H9 (cell line): Measurements from ENCODE around the gene C20orf204. TPM values are rescaled to one million over a fixed set of nuclear protein-coding genes. Genes with fewer than 3 reads are reported as not detected.

Experiments used
- DNase-seq: peaks from one replicate; pipeline ENCODE4 v3.0.0-alpha.2; 2017
- H2AFZ ChIP-seq: one replicate; pipeline ENCODE4 v1.6.1; 2013; ENCODE audit warnings: mild to moderate bottlenecking, low read length, control low read depth, moderate library complexity
- H2AK5ac ChIP-seq: 2 replicates; pipeline ENCODE4 v1.6.1; 2013; ENCODE audit warnings: low read length, control low read depth, mixed read lengths; ENCODE audit not compliant: insufficient read length
- H2BK120ac ChIP-seq: one replicate; pipeline ENCODE4 v1.6.1; 2013; ENCODE audit warnings: low read depth, mild to moderate bottlenecking, low read length, control low read depth, inconsistent platforms; ENCODE audit not compliant: poor library complexity, severe bottlenecking
- H2BK12ac ChIP-seq: 2 replicates; pipeline ENCODE4 v1.6.1; 2013; ENCODE audit warnings: low read length, control low read depth, mixed read lengths, low read depth; ENCODE audit not compliant: insufficient read length
- H2BK15ac ChIP-seq: 2 replicates; pipeline ENCODE4 v1.6.1; 2013; ENCODE audit warnings: low read depth, low read length, control low read depth
- H2BK20ac ChIP-seq: one replicate; pipeline ENCODE4 v1.6.1; 2013; ENCODE audit warnings: low read depth, mild to moderate bottlenecking, low read length, control low read depth, inconsistent platforms; ENCODE audit not compliant: poor library complexity, severe bottlenecking
- H2BK5ac ChIP-seq: 2 replicates; pipeline ENCODE4 v1.6.1; 2013; ENCODE audit warnings: low read length, control low read depth, mixed read lengths; ENCODE audit not compliant: insufficient read length
- H3K14ac ChIP-seq: 2 replicates; pipeline ENCODE4 v1.6.1; 2013; ENCODE audit warnings: low read length, control low read depth; ENCODE audit not compliant: insufficient read depth
- H3K18ac ChIP-seq: 2 replicates; pipeline ENCODE4 v1.6.1; 2013; ENCODE audit warnings: low read depth, mild to moderate bottlenecking, mixed read lengths, low read length, control low read depth; ENCODE audit not compliant: insufficient read length
- H3K23ac ChIP-seq: 2 replicates; pipeline ENCODE4 v1.6.1; 2013; ENCODE audit warnings: low read length, control low read depth, mixed read lengths, low read depth; ENCODE audit not compliant: insufficient read length
- H3K23me2 ChIP-seq: 2 replicates; pipeline ENCODE4 v1.6.1; 2013; ENCODE audit warnings: low read depth, mild to moderate bottlenecking, mixed read lengths, low read length, control low read depth; ENCODE audit not compliant: insufficient read length, poor library complexity, severe bottlenecking
- H3K27ac ChIP-seq: 2 replicates; pipeline ENCODE4 v1.5.1; 2013; ENCODE audit warnings: low read length, control low read depth, mixed read lengths, low read depth; ENCODE audit not compliant: insufficient read length
- H3K27me3 ChIP-seq: 2 replicates; pipeline ENCODE4 v1.6.1; 2013; ENCODE audit warnings: low read length, control low read depth, inconsistent platforms; ENCODE audit not compliant: insufficient read depth
- H3K4ac ChIP-seq: 2 replicates; pipeline ENCODE4 v1.6.1; 2013; ENCODE audit warnings: low read depth, mild to moderate bottlenecking, control low read depth, inconsistent platforms, low read length, moderate library complexity
- H3K4me1 ChIP-seq: 2 replicates; pipeline ENCODE4 v1.6.1; 2013; ENCODE audit warnings: low read length, control low read depth, inconsistent platforms; ENCODE audit not compliant: insufficient read depth
- H3K4me2 ChIP-seq: 2 replicates; pipeline ENCODE4 v1.6.1; 2013; ENCODE audit warnings: low read length, control low read depth, mixed read lengths; ENCODE audit not compliant: insufficient read length, insufficient read depth
- H3K56ac ChIP-seq: 2 replicates; pipeline ENCODE4 v1.6.1; 2013; ENCODE audit warnings: low read depth, mild to moderate bottlenecking, mixed read lengths, low read length, control low read depth; ENCODE audit not compliant: insufficient read length
- H3K79me1 ChIP-seq: 2 replicates; pipeline ENCODE4 v1.6.1; 2013; ENCODE audit warnings: low read depth, mild to moderate bottlenecking, moderate library complexity, low read length, control low read depth, inconsistent platforms; ENCODE audit not compliant: insufficient read depth, poor library complexity, severe bottlenecking
- H3K79me2 ChIP-seq: 2 replicates; pipeline ENCODE4 v1.6.1; 2013; ENCODE audit warnings: low read length, control low read depth, inconsistent platforms; ENCODE audit not compliant: insufficient read depth
- H3K9ac ChIP-seq: 2 replicates; pipeline ENCODE4 v1.6.1; 2013; ENCODE audit warnings: low read length, control low read depth, mixed read lengths; ENCODE audit not compliant: insufficient read length; ENCODE audit errors: extremely low read depth
- H3K9me3 ChIP-seq: one replicate; pipeline ENCODE4 v1.6.1; 2013; ENCODE audit warnings: low read depth, low read length, inconsistent platforms; ENCODE audit not compliant: control insufficient read depth
- H3T11ph ChIP-seq: one replicate; pipeline ENCODE4 v1.6.1; 2013; ENCODE audit warnings: mild to moderate bottlenecking, low read length, control low read depth, inconsistent platforms
- H4K20me1 ChIP-seq: one replicate; pipeline ENCODE4 v1.6.1; 2013; ENCODE audit not compliant: control insufficient read depth, insufficient read length, insufficient read depth
- H4K5ac ChIP-seq: 2 replicates; pipeline ENCODE4 v1.6.1; 2013; ENCODE audit warnings: low read depth, mild to moderate bottlenecking, mixed read lengths, low read length, control low read depth; ENCODE audit not compliant: insufficient read length
- H4K8ac ChIP-seq: replicated peaks from 2 replicates; pipeline ENCODE4 v1.6.1; 2013; ENCODE audit warnings: low read length, control low read depth, mixed read lengths, low read depth; ENCODE audit not compliant: insufficient read length
- H4K91ac ChIP-seq: 2 replicates; pipeline ENCODE4 v1.6.1; 2013; ENCODE audit warnings: low read depth, mild to moderate bottlenecking, moderate library complexity, mixed read lengths, low read length, control low read depth; ENCODE audit not compliant: insufficient read length
- H3K27ac Mint-ChIP-seq, 3 experiments: 2 replicates in 2 of 3; 3 replicates in 1 of 3; pipeline ENCODE4 v1.8.0; 2020 to 2021; ENCODE audit warnings: mixed read lengths in 3 of 3, mild to moderate bottlenecking in 1 of 3, moderate library complexity in 1 of 3
- H3K27me3 Mint-ChIP-seq: 2 replicates; pipeline ENCODE4 v1.8.0; 2021; ENCODE audit warnings: low read depth, mild to moderate bottlenecking, moderate library complexity, mixed read lengths
- H3K36me3 Mint-ChIP-seq, 3 experiments: 2 replicates in 2 of 3; 3 replicates in 1 of 3; pipeline ENCODE4 v1.8.0; 2020 to 2021; ENCODE audit warnings: low read depth in 3 of 3, mixed read lengths in 3 of 3; ENCODE audit not compliant: insufficient read depth in 1 of 3
- H3K4me1 Mint-ChIP-seq, 2 experiments: 2 replicates each; pipeline ENCODE4 v1.8.0; 2020; ENCODE audit warnings: mixed read lengths in 2 of 2
- H3K4me3 Mint-ChIP-seq, 2 experiments: 2 replicates in 1 of 2; 3 replicates in 1 of 2; pipeline ENCODE4 v1.8.0; 2020 to 2021; ENCODE audit warnings: mild to moderate bottlenecking in 2 of 2, mixed read lengths in 2 of 2, moderate library complexity in 1 of 2
- H3K9me3 Mint-ChIP-seq, 2 experiments: 2 replicates in 1 of 2; 3 replicates in 1 of 2; pipeline ENCODE4 v1.8.0; 2020; ENCODE audit warnings: mild to moderate bottlenecking in 2 of 2, mixed read lengths in 2 of 2, moderate library complexity in 1 of 2
- CTCF ChIP-seq: fragments of 200-600 bp; sonication (generic); conservative IDR thresholded peaks from 3 replicates; pipeline ENCODE4 v1.8.0; 2021; ENCODE audit warnings: antibody characterized with exemption, mild to moderate bottlenecking
- WGBS: extraction: QIAGEN DNeasy Blood & Tissue Kit; methylation state at CpG from one replicate; pipeline ENCODE4 v1.1.7; 2013; ENCODE audit warnings: missing lambda C conversion rate, low lambda C conversion rate, mixed read lengths; ENCODE audit not compliant: insufficient read length; ENCODE audit errors: extremely low coverage; 5-methylcytosine and 5-hydroxymethylcytosine counted together
- total RNA-seq: library from RNA; stranded (reverse); gene quantifications from 2 replicates; pipeline ENCODE4 v1.2.1, GENCODE V29; 2021

C20orf204 gene
- total RNA-seq, 1 experiment from 2014 or later: 2.2 TPM

GRCh38 chr20:64050261-64051032 is 14.5 kb downstream of the C20orf204 start:
- H3K36me3 Mint-ChIP-seq: peaks cover 0 to 2% (median 0%) of the 10 kb centered on the region in 3 experiments; a peak in 2 of 7 replicates
- peak; percentile 49 for DNase-seq
- no peaks in the 10 kb centered on the region for H4K20me1 ChIP-seq
- TF ChIP-seq CTCF: no peak
- no peak overlapping the region for H2BK20ac ChIP-seq
- H3K79me2 ChIP-seq: no peaks in the 10 kb centered on the region
- H2AFZ ChIP-seq: no peak overlapping the region
- H3K23me2 ChIP-seq: no peaks in the 10 kb centered on the region
- no peak overlapping the region for H3K56ac ChIP-seq
- no peak overlapping the region for H4K91ac ChIP-seq
- no peak overlapping the region for H3T11ph ChIP-seq
- H2AK5ac ChIP-seq: no peak overlapping the region
- H3K4ac ChIP-seq: no peak overlapping the region
- H3K18ac ChIP-seq: no peak overlapping the region
- H2BK120ac ChIP-seq: no peak overlapping the region
- 0 out of 5 replicates have a peak, but pooled peaks cover 0 to 3% of the 10 kb centered on the region in 2 experiments for H3K9me3 Mint-ChIP-seq
- no peak overlapping the region for H3K9ac ChIP-seq
- H3K27me3 ChIP-seq: peaks cover 26% of the 10 kb centered on the region; the same call in 1 of the 2 replicates
- no peaks in the 10 kb centered on the region for H3K4me1 ChIP-seq
- H3K4me1 Mint-ChIP-seq: peaks cover 22 to 28% of the 10 kb centered on the region in 2 experiments
- H3K14ac ChIP-seq: no peak overlapping the region
- H3K79me1 ChIP-seq: no peaks in the 10 kb centered on the region
- H3K9me3 ChIP-seq: no peaks in the 10 kb centered on the region
- peaks cover 64% of the 10 kb centered on the region for H3K27me3 Mint-ChIP-seq
- H4K8ac ChIP-seq: no peak overlapping the region
- H3K4me2 ChIP-seq: no peak overlapping the region
- no peak overlapping the region for H2BK5ac ChIP-seq
- H3K4me3 Mint-ChIP-seq: peak overlapping the region in 1 of 2 experiments; percentile 63; a peak in 2 of 5 replicates
- H3K27ac ChIP-seq: no peak overlapping the region
- no CpG with 5 or more reads among the region's 23 CpGs for WGBS
- H3K27ac Mint-ChIP-seq: no peak overlapping the region
- H4K5ac ChIP-seq: no peak overlapping the region
- no peak overlapping the region for H2BK12ac ChIP-seq
- no peak overlapping the region for H3K23ac ChIP-seq
- H2BK15ac ChIP-seq: no peak overlapping the region
